Medulla oblongata (tissue), 1 donor: Measurements from ENCODE around the gene PTPRE.

Experiments used
- DNase-seq: peaks from one replicate; pipeline ENCODE4 v3.0.0-alpha.2; 2015; ENCODE audit errors: extremely low spot score

PTPRE gene

GRCh38 chr10:128025437-128025836 lies 118.5 kb downstream of the PTPRE start:
- DNase-seq = no peak

GRCh38 chr10:128025951-128026350 lies 119.0 kb downstream of the PTPRE start:
- DNase-seq = no peak

GRCh38 chr10:128026615-128027300 lies 119.9 kb downstream of the PTPRE start:
- no peak for DNase-seq

GRCh38 chr10:128027306-128027705 lies 120.4 kb downstream of the PTPRE start:
- no peak for DNase-seq

- DNase-seq = no peak
Observed at GRCh38 chr10:128027822-128028507, 121.1 kb downstream of the PTPRE start.

- no peak for DNase-seq
Observed at GRCh38 chr10:128028508-128029289, 121.8 kb downstream of the PTPRE start.

- DNase-seq = no peak
Observed at GRCh38 chr10:128029290-128029651, 122.4 kb downstream of the PTPRE start.

GRCh38 chr10:128029731-128030369 lies 122.9 kb downstream of the PTPRE start:
- DNase-seq = no peak

- DNase-seq = no peak
Observed at GRCh38 chr10:128030498-128031072, 123.7 kb downstream of the PTPRE start.

- DNase-seq = no peak
Observed at GRCh38 chr10:128031216-128031615, 124.3 kb downstream of the PTPRE start.

- DNase-seq = no peak
Observed at GRCh38 chr10:128032466-128032865, 125.6 kb downstream of the PTPRE start.

- DNase-seq = peak; percentile 37
Observed at GRCh38 chr10:128035557-128035973, 128.7 kb downstream of the PTPRE start.

- DNase-seq = no peak
Observed at GRCh38 chr10:128036011-128036615, 129.2 kb downstream of the PTPRE start.

GRCh38 chr10:128036746-128037543 lies 130.0 kb downstream of the PTPRE start:
- no peak for DNase-seq

GRCh38 chr10:128040096-128040495 lies 133.2 kb downstream of the PTPRE start:
- DNase-seq = no peak

- no peak for DNase-seq
Observed at GRCh38 chr10:128040681-128041080, 133.8 kb downstream of the PTPRE start.

GRCh38 chr10:128042131-128042610 lies 135.3 kb downstream of the PTPRE start:
- no peak for DNase-seq

GRCh38 chr10:128043259-128044045 lies 136.5 kb downstream of the PTPRE start:
- no peak for DNase-seq

GRCh38 chr10:128044186-128044585 lies 137.3 kb downstream of the PTPRE start:
- no peak for DNase-seq
